WTC11 (cell line): Measurements from ENCODE around the gene ZNF521. TPM values are rescaled to one million over a fixed set of nuclear protein-coding genes. Genes with fewer than 3 reads are reported as not detected.

Source experiments
- ATAC-seq: fragments of 200-7000 bp; cut with Tn5 transposase; 2 replicates; pipeline ENCODE4 v1.10.0; 2021; ENCODE audit warnings: mild to moderate bottlenecking, moderate library complexity
- CTCF ChIA-PET: fragments of 300-600 bp; sonication (Branson Sonifier 250); formaldehyde crosslinking; loops from one replicate; lab custom pipeline; 2021; ENCODE audit warnings: antibody characterized with exemption; lab: Charles Lee
- POLR2A ChIA-PET: fragments of 350-600 bp; sonication (Branson Sonifier 250); formaldehyde crosslinking; loops from one replicate; lab custom pipeline; 2021; ENCODE audit warnings: antibody characterized with exemption; lab: Charles Lee
- DNase-seq: peaks from one replicate; pipeline ENCODE4 v3.0.0; 2021; ENCODE audit warnings: low spot score
- H3K27ac Mint-ChIP-seq: 2 replicates; pipeline ENCODE4 v1.8.0; 2021; ENCODE audit warnings: mixed read lengths
- H3K27me3 Mint-ChIP-seq: 2 replicates; pipeline ENCODE4 v1.8.0; 2021; ENCODE audit warnings: low read depth, mild to moderate bottlenecking, moderate library complexity, mixed read lengths
- H3K36me3 Mint-ChIP-seq: 2 replicates; pipeline ENCODE4 v1.8.0; 2021; ENCODE audit warnings: mixed read lengths
- H3K4me1 Mint-ChIP-seq: 2 replicates; pipeline ENCODE4 v1.8.0; 2022; ENCODE audit warnings: mixed read lengths
- H3K4me3 Mint-ChIP-seq: 2 replicates; pipeline ENCODE4 v1.8.0; 2021; ENCODE audit warnings: mild to moderate bottlenecking, moderate library complexity, mixed read lengths
- H3K9me3 Mint-ChIP-seq: 2 replicates; pipeline ENCODE4 v1.8.0; 2021; ENCODE audit warnings: mixed read lengths
- CREM ChIP-seq: sonication (generic); formaldehyde crosslinking; IDR thresholded peaks from 2 replicates; pipeline ENCODE4 v1.8.1; 2022; ENCODE audit warnings: mild to moderate bottlenecking, missing genetic modification reagents, moderate library complexity
- EMX1 ChIP-seq: fragments of 250-450 bp; sonication (Bioruptor Pico); IDR thresholded peaks from 2 replicates; pipeline ENCODE4 v1.8.0; 2021; ENCODE audit warnings: mild to moderate bottlenecking
- ERG ChIP-seq: fragments of 250-450 bp; sonication (Bioruptor Pico); IDR thresholded peaks from 2 replicates; pipeline ENCODE4 v1.8.0; 2021; ENCODE audit warnings: mild to moderate bottlenecking
- MXD4 ChIP-seq: fragments of 250-450 bp; sonication (Bioruptor Pico); IDR thresholded peaks from 2 replicates; pipeline ENCODE4 v1.8.0; 2021; ENCODE audit warnings: mild to moderate bottlenecking, moderate library complexity, borderline replicate concordance
- PRDM15 ChIP-seq: sonication (generic); formaldehyde crosslinking; IDR thresholded peaks from 2 replicates; pipeline ENCODE4 v1.8.0; 2022; ENCODE audit warnings: missing genetic modification reagents
- PRRX2 ChIP-seq: fragments of 250-450 bp; sonication (Bioruptor Pico); IDR thresholded peaks from 2 replicates; pipeline ENCODE4 v1.8.0; 2021; ENCODE audit warnings: mild to moderate bottlenecking
- RELA ChIP-seq: sonication (generic); formaldehyde crosslinking; IDR thresholded peaks from 2 replicates; pipeline ENCODE4 v1.8.1; 2022; ENCODE audit warnings: missing genetic modification reagents, mild to moderate bottlenecking, borderline replicate concordance
- SP1 ChIP-seq: sonication (generic); formaldehyde crosslinking; conservative IDR thresholded peaks from 2 replicates; pipeline ENCODE4 v1.8.1; 2022; ENCODE audit warnings: missing genetic modification reagents
- ZBTB21 ChIP-seq: sonication (generic); formaldehyde crosslinking; IDR thresholded peaks from 2 replicates; pipeline ENCODE4 v1.8.1; 2023; ENCODE audit warnings: mild to moderate bottlenecking, missing genetic modification reagents, borderline replicate concordance
- ZNF232 ChIP-seq: sonication (generic); formaldehyde crosslinking; IDR thresholded peaks from 2 replicates; pipeline ENCODE4 v1.8.0; 2022; ENCODE audit warnings: mild to moderate bottlenecking, missing genetic modification reagents
- total RNA-seq: library from RNA; stranded (reverse); gene quantifications from 3 replicates; pipeline ENCODE4 v1.2.3, GENCODE V29; 2021
- TF ChIP-seq, protein P1 (sequence below): fragments of 250-450 bp; sonication (Bioruptor Pico); conservative IDR thresholded peaks from 2 replicates; pipeline ENCODE4 v1.9.0; 2021; ENCODE audit warnings: mild to moderate bottlenecking
- TF ChIP-seq, protein P2 (sequence below): sonication (generic); formaldehyde crosslinking; IDR thresholded peaks from 2 replicates; pipeline ENCODE4 v1.8.0; 2022; ENCODE audit warnings: mild to moderate bottlenecking, missing genetic modification reagents
- TF ChIP-seq, protein P3 (sequence below): fragments of 200-600 bp; IDR thresholded peaks from 2 replicates; pipeline ENCODE4 v1.8.0; 2022; ENCODE audit warnings: antibody characterized with exemption
- TF ChIP-seq, protein P4 (sequence below): sonication (generic); formaldehyde crosslinking; IDR thresholded peaks from 2 replicates; pipeline ENCODE4 v1.8.1; 2023; ENCODE audit warnings: mild to moderate bottlenecking, moderate library complexity, missing genetic modification reagents

The ZNF521 gene
- total RNA-seq, 1 experiment from 2014 or later = 15.3 TPM

- no peaks in the 10 kb centered on the region for H3K36me3 Mint-ChIP-seq
- CTCF ChIA-PET = no interaction called here
- H3K4me1 Mint-ChIP-seq = peaks cover 34% of the 10 kb centered on the region
These were observed 218.1 kb downstream of the ZNF521 start for GRCh38 chr18:25133879-25134278.

More at GRCh38 chr18:25133879-25134278, 218.1 kb downstream of the ZNF521 start:
- H3K27ac Mint-ChIP-seq = no peak overlapping the region
- H3K27me3 Mint-ChIP-seq = no peaks in the 10 kb centered on the region
- no peaks in the 10 kb centered on the region for H3K9me3 Mint-ChIP-seq
- no peak overlapping the region for H3K4me3 Mint-ChIP-seq
- TF ChIP-seq, protein P1, sequence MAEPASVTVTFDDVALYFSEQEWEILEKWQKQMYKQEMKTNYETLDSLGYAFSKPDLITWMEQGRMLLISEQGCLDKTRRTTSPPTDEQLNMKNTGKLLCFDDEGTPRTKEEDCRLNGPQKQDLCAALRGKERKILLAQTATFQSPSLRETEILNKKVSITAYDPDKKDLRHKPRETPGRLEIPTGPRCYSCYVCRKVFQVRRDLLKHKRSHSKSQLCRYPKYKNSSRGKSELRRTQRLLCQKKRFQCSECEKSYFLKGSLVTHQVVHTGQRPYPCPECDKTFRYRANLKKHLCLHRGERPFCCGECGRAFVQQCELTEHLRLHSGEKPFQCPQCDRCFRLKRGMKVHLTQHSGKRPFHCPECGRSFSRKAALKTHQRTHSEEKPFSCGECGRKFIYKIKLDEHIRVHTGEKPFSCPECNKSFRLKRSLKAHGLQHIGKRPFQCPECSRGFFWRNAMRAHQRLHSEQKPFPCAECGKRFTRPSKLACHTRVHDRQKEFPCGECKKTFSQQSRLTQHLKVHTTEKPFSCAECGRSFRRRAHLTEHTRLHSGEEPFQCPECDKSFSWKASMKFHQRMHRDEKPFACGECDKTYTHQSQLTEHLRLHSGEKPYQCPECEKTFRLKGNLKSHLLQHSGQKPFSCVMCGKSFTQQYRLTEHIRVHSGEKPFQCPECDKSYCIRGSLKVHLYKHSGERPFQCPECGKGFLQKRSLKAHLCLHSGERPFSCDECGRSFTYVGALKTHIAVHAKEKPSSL = no peak
- TF ChIP-seq MXD4 (CRISPR knock-in tag) (no peak), PRRX2 (no peak), ERG (CRISPR knock-in tag) (no peak), CREM (CRISPR knock-in tag) (no peak), PRDM15 (CRISPR knock-in tag) (no peak), ZNF232 (CRISPR knock-in tag) (no peak), ZBTB21 (CRISPR knock-in tag) (no peak), SP1 (CRISPR knock-in tag) (no peak), RELA (no peak), EMX1 (CRISPR knock-in tag) (no peak)
- TF ChIP-seq, protein P2, sequence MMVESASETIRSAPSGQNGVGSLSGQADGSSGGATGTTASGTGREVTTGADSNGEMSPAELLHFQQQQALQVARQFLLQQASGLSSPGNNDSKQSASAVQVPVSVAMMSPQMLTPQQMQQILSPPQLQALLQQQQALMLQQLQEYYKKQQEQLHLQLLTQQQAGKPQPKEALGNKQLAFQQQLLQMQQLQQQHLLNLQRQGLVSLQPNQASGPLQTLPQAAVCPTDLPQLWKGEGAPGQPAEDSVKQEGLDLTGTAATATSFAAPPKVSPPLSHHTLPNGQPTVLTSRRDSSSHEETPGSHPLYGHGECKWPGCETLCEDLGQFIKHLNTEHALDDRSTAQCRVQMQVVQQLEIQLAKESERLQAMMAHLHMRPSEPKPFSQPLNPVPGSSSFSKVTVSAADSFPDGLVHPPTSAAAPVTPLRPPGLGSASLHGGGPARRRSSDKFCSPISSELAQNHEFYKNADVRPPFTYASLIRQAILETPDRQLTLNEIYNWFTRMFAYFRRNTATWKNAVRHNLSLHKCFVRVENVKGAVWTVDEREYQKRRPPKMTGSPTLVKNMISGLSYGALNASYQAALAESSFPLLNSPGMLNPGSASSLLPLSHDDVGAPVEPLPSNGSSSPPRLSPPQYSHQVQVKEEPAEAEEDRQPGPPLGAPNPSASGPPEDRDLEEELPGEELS (CRISPR knock-in tag) = no peak
- TF ChIP-seq, protein P3, sequence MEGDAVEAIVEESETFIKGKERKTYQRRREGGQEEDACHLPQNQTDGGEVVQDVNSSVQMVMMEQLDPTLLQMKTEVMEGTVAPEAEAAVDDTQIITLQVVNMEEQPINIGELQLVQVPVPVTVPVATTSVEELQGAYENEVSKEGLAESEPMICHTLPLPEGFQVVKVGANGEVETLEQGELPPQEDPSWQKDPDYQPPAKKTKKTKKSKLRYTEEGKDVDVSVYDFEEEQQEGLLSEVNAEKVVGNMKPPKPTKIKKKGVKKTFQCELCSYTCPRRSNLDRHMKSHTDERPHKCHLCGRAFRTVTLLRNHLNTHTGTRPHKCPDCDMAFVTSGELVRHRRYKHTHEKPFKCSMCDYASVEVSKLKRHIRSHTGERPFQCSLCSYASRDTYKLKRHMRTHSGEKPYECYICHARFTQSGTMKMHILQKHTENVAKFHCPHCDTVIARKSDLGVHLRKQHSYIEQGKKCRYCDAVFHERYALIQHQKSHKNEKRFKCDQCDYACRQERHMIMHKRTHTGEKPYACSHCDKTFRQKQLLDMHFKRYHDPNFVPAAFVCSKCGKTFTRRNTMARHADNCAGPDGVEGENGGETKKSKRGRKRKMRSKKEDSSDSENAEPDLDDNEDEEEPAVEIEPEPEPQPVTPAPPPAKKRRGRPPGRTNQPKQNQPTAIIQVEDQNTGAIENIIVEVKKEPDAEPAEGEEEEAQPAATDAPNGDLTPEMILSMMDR = no peak
- TF ChIP-seq, protein P4, sequence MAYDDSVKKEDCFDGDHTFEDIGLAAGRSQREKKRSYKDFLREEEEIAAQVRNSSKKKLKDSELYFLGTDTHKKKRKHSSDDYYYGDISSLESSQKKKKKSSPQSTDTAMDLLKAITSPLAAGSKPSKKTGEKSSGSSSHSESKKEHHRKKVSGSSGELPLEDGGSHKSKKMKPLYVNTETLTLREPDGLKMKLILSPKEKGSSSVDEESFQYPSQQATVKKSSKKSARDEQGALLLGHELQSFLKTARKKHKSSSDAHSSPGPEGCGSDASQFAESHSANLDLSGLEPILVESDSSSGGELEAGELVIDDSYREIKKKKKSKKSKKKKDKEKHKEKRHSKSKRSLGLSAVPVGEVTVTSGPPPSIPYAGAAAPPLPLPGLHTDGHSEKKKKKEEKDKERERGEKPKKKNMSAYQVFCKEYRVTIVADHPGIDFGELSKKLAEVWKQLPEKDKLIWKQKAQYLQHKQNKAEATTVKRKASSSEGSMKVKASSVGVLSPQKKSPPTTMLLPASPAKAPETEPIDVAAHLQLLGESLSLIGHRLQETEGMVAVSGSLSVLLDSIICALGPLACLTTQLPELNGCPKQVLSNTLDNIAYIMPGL (CRISPR knock-in tag) = no peak
- TF ChIP-seq, all 79 proteins: peak for 0
- no peak for ATAC-seq
- POLR2A ChIA-PET = no interaction called here
- DNase-seq = no peak
